Common myeloid progenitor, CD34-positive (primary cell): Measurements from ENCODE around the gene PLXND1.

Source experiments
- CTCF ChIA-PET: fragments of 350-600 bp; sonication (Branson Sonifier 250); formaldehyde crosslinking; loops from one replicate; lab custom pipeline; 2021; ENCODE audit warnings: antibody characterized with exemption; lab: Charles Lee
- POLR2A ChIA-PET: fragments of 350-600 bp; sonication (Branson Sonifier 250); formaldehyde crosslinking; loops from one replicate; lab custom pipeline; 2021; ENCODE audit warnings: antibody characterized with exemption; lab: Charles Lee
- DNase-seq, 3 donors: peaks; one replicate each; pipeline versions ENCODE4 v3.0.0 to v3.0.0-alpha.2; 2013
- H3K27ac ChIP-seq, 2 experiments: 1 replicate in 1 of 2; 2 replicates in 1 of 2; pipeline ENCODE4 v1.7.0; 2013; ENCODE audit warnings: inconsistent platforms in 2 of 2, low read length in 2 of 2, mild to moderate bottlenecking in 2 of 2, low read depth in 1 of 2, moderate library complexity in 1 of 2; ENCODE audit not compliant: severe bottlenecking in 2 of 2, insufficient read depth in 1 of 2, poor library complexity in 1 of 2
- H3K27me3 ChIP-seq, 5 experiments: replicated peaks in 2 of 5; 1 replicate in 3 of 5; 2 replicates in 2 of 5; pipeline versions ENCODE4 v1.6.1 to v1.7.0; 2013; ENCODE audit warnings: low read length in 4 of 5, mild to moderate bottlenecking in 2 of 5, moderate library complexity in 2 of 5, inconsistent platforms in 1 of 5; ENCODE audit not compliant: insufficient read depth in 5 of 5, control insufficient read depth in 4 of 5
- H3K36me3 ChIP-seq, 4 experiments: 1 replicate in 2 of 4; 2 replicates in 2 of 4; pipeline versions ENCODE4 v1.6.1 to v1.7.0; 2013; ENCODE audit warnings: low read length in 3 of 4, control low read depth in 1 of 4, mild to moderate bottlenecking in 1 of 4; ENCODE audit not compliant: control insufficient read depth in 4 of 4, insufficient read depth in 4 of 4
- H3K4me1 ChIP-seq, 4 experiments: 1 replicate in 3 of 4; 2 replicates in 1 of 4; pipeline versions ENCODE4 v1.6.1 to v1.7.1; 2013; ENCODE audit warnings: low read length in 3 of 4, mild to moderate bottlenecking in 3 of 4, control low read depth in 1 of 4, inconsistent platforms in 1 of 4, moderate library complexity in 1 of 4; ENCODE audit not compliant: control insufficient read depth in 4 of 4, insufficient read depth in 4 of 4; ENCODE audit errors: control extremely low read depth in 1 of 4
- H3K4me3 ChIP-seq, 7 experiments: 1 replicate in 4 of 7; 2 replicates in 3 of 7; pipeline versions ENCODE4 v1.5.1 to v1.7.0; 2013; ENCODE audit warnings: mild to moderate bottlenecking in 7 of 7, low read length in 6 of 7, moderate library complexity in 6 of 7, inconsistent platforms in 2 of 7, low read depth in 2 of 7, control low read depth in 1 of 7; ENCODE audit not compliant: insufficient read depth in 4 of 7, control insufficient read depth in 1 of 7; ENCODE audit errors: extremely low read depth in 1 of 7
- H3K9me3 ChIP-seq, 5 experiments: 1 replicate in 4 of 5; 2 replicates in 1 of 5; pipeline versions ENCODE4 v1.6.1 to v1.7.1; 2013; ENCODE audit warnings: low read length in 4 of 5, mild to moderate bottlenecking in 2 of 5, inconsistent platforms in 1 of 5, low read depth in 1 of 5, moderate library complexity in 1 of 5; ENCODE audit not compliant: control insufficient read depth in 4 of 5, insufficient read depth in 2 of 5; ENCODE audit errors: control extremely low read depth in 1 of 5
- WGBS: methylation state at CpG from one replicate; pipeline ENCODE4 v1.1.5; 2013; ENCODE audit not compliant: insufficient coverage; 5-methylcytosine and 5-hydroxymethylcytosine counted together

PLXND1 gene

GRCh38 chr3:129555153-129555550, 51.3 kb downstream of the PLXND1 start:
- Histone ChIP-seq H3K4me3 (no peak overlapping the region), H3K36me3 (peaks cover 7 to 58% (median 32%) of the 10 kb centered on the region in 4 experiments), H3K27ac (no peak overlapping the region), H3K9me3 (no peaks in the 10 kb centered on the region), H3K4me1 (peaks cover 3 to 63% (median 55%) of the 10 kb centered on the region in 4 experiments), H3K27me3 (no peaks in the 10 kb centered on the region)
- no peak for DNase-seq
- WGBS, result 91% methylated on average over 13 of the region's 15 CpGs
- ChIA-PET CTCF (interaction anchor here (1.4 to 10.1 kb wide), 3 partner anchors 13 to 51 kb away, joined by 3 to 61 read pairs (median 8); partner anchors contain the start of gene PLXND1), POLR2A (interaction anchor here (0.9 kb wide), 1 partner anchor 14 kb away, joined by 4 read pairs; no protein-coding TSS in a partner anchor)

DNA sequence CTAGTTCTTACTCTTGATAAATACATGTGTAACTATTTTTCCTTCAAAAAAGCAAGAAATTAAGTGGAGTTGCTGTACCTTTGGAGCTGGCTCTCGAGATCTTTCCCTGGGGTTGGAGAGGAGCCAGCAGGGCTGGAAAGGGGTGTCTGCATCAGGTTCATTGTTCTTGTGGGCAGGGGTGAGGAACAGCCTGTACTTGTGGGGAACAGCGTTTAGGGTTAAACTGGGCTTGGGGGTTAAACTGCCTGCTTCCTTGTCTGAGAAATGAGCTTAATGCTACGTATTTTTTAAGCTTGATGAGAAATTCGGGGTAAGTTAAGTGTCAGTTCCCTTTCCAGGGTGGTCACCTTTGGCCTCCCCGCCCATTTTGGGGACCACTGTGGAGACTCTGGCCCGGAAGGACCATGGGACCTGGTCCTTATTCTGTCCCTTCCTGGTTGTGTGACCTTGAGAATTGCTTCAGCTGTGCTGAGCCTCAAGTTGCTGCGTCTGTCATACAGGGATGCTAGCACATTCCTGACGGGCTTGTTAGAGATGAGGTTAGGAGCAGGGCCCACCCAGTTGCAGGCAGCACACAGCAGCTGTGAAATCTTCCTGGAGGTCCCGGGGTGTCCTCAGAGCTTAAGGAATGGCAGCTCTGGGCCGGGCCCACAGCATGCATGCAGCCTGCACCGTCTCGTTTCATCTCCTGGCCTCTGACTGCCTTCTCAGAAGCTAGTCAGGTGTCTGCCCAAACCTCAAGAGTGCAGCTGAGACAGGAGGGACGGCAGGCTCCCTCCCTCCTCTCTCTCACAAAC, 51.9 kb downstream of the PLXND1 start:
- DNase-seq, result peak in 2 of 3 donors; percentile 25 to 31
- Histone ChIP-seq H3K4me3 (no peak overlapping the region), H3K9me3 (no peaks in the 10 kb centered on the region), H3K27me3 (no peaks in the 10 kb centered on the region), H3K36me3 (peaks cover 3 to 52% (median 26%) of the 10 kb centered on the region in 4 experiments), H3K27ac (peak overlapping the region in 1 of 2 experiments; percentile 6), H3K4me1 (peaks cover 3 to 63% (median 53%) of the 10 kb centered on the region in 4 experiments)
- POLR2A ChIA-PET, result interaction anchor here (0.9 kb wide), 1 partner anchor 15 kb away, joined by 4 read pairs; no protein-coding TSS in a partner anchor
- CTCF ChIA-PET, result interaction anchor here (0.6 to 10.1 kb wide), 7 partner anchors 10 to 64 kb away, joined by 3 to 61 read pairs (median 4); partner anchors contain the start of genes PLXND1 and RHO
- WGBS, result 69% methylated on average over 11 of the region's 13 CpGs

GRCh38 chr3:129553719-129554118, 52.8 kb downstream of the PLXND1 start:
- H3K4me1 ChIP-seq, result peaks cover 3 to 62% (median 47%) of the 10 kb centered on the region in 4 experiments
- no peaks in the 10 kb centered on the region for H3K9me3 ChIP-seq
- peak overlapping the region in 2 of 7 experiments; percentile 9 to 61 for H3K4me3 ChIP-seq
- H3K36me3 ChIP-seq, result peaks cover 2 to 44% (median 19%) of the 10 kb centered on the region in 4 experiments
- DNase-seq, result peak in 2 of 3 donors; percentile 31 to 43
- 58% methylated on average over 13 of the region's 15 CpGs for WGBS
- ChIA-PET POLR2A (no interaction called here), CTCF (interaction anchor here (0.8 to 10.1 kb wide), 7 partner anchors 11 to 63 kb away, joined by 3 to 61 read pairs (median 3); partner anchors contain the start of genes H1-8, PLXND1 and RHO)
- H3K27me3 ChIP-seq, result no peaks in the 10 kb centered on the region
- H3K27ac ChIP-seq, result no peak overlapping the region

DNA sequence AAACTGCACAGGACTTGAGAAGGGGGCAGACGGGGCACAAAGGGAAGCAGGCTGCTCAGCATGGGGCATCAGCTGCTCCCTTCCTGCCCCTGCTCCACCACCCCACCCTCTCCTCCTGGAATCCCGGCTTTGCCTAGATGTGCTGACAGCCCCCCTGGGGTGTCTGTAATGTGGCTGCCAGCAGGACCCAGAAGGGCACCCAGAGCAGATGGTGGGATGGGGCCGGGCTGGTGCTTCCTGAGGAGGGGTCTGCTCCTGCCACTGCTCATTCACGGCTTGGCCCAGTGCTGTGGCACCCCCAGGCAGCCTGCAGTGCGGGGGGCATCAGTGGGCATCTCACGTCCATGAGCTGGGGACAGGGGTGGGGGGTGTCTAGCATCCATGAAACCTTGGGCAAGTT, 53.3 kb downstream of the PLXND1 start:
- H3K36me3 ChIP-seq, result peaks cover under 1 to 39% (median 17%) of the 10 kb centered on the region in 4 experiments
- H3K27ac ChIP-seq, result no peak overlapping the region
- H3K9me3 ChIP-seq, result no peaks in the 10 kb centered on the region
- CTCF ChIA-PET, result interaction anchor here (1.0 to 10.1 kb wide), 4 partner anchors 10 to 63 kb away, joined by 3 to 61 read pairs (median 5); partner anchors contain the start of gene H1-8
- WGBS, result 92% methylated on average over 6 of the region's 6 CpGs
- H3K4me1 ChIP-seq, result peaks cover 3 to 62% (median 43%) of the 10 kb centered on the region in 4 experiments
- H3K27me3 ChIP-seq, result no peaks in the 10 kb centered on the region
- POLR2A ChIA-PET, result no interaction called here
- no peak overlapping the region for H3K4me3 ChIP-seq
- no peak for DNase-seq

- DNase-seq, result no peak
- H3K9me3 ChIP-seq, result no peaks in the 10 kb centered on the region
- no peak overlapping the region for H3K4me3 ChIP-seq
- H3K27me3 ChIP-seq, result no peaks in the 10 kb centered on the region
- ChIA-PET POLR2A (no interaction called here), CTCF (interaction anchor here (1.0 to 10.1 kb wide), 4 partner anchors 9 to 61 kb away, joined by 3 to 61 read pairs (median 3); partner anchors contain the start of gene H1-8)
- peaks cover 3 to 62% (median 43%) of the 10 kb centered on the region in 4 experiments for H3K4me1 ChIP-seq
- no peak overlapping the region for H3K27ac ChIP-seq
- WGBS, result 91% methylated on average over 9 of the region's 10 CpGs
- peaks cover 0 to 32% (median 13%) of the 10 kb centered on the region in 4 experiments for H3K36me3 ChIP-seq
These were observed 54.0 kb downstream of the PLXND1 start for GRCh38 chr3:129552287-129553050.

GRCh38 chr3:129549805-129550204, 56.7 kb downstream of the PLXND1 start:
- ChIA-PET POLR2A (no interaction called here), CTCF (interaction anchor here (0.8 to 10.1 kb wide), 5 partner anchors 9 to 115 kb away, joined by 3 to 61 read pairs (median 3); no protein-coding TSS in a partner anchor)
- WGBS, result 81% methylated on average over 2 of the region's 3 CpGs

More at GRCh38 chr3:129549805-129550204, 56.7 kb downstream of the PLXND1 start:
- H3K4me3 ChIP-seq, result no peak overlapping the region
- peaks cover 3 to 52% (median 30%) of the 10 kb centered on the region in 4 experiments for H3K4me1 ChIP-seq
- DNase-seq, result peak in 2 of 3 donors; percentile 33 to 36
- H3K9me3 ChIP-seq, result no peaks in the 10 kb centered on the region
- H3K36me3 ChIP-seq, result peaks cover 0 to 6% (median 0%) of the 10 kb centered on the region in 4 experiments
- no peak overlapping the region for H3K27ac ChIP-seq
- H3K27me3 ChIP-seq, result no peaks in the 10 kb centered on the region
